HepG2 (cell line): ENCODE data around the gene MSMO1. TPM values are rescaled to one million over a fixed set of nuclear protein-coding genes. Genes with fewer than 3 reads are reported as not detected.

Source experiments
- MIER3 ChIP-seq: IDR thresholded peaks from 2 replicates; pipeline ENCODE4 v1.6.1; 2016; ENCODE audit warnings: missing compliant biosample characterization, borderline replicate concordance
- NCOA5 ChIP-seq: sonication (generic); formaldehyde crosslinking; IDR thresholded peaks from 2 replicates; pipeline ENCODE4 v1.4.0; 2020; ENCODE audit warnings: missing genetic modification reagents
- PHF5A ChIP-seq: IDR thresholded peaks from one replicate; pipeline ENCODE4 v1.6.1; 2018; ENCODE audit warnings: low read depth, missing genetic modification reagents; ENCODE audit not compliant: unreplicated experiment
- REXO4 ChIP-seq: sonication (generic); formaldehyde crosslinking; IDR thresholded peaks from 2 replicates; pipeline ENCODE4 v1.8.0; 2022; ENCODE audit warnings: missing genetic modification reagents, mild to moderate bottlenecking, borderline replicate concordance
- SNRNP70 ChIP-seq: fragments of 200-400 bp; formaldehyde crosslinking; IDR thresholded peaks from 2 replicates; pipeline ENCODE4 v1.6.1; 2017; ENCODE audit warnings: mild to moderate bottlenecking, low read depth, low read length, moderate library complexity
- ZNF343 ChIP-seq: sonication (generic); formaldehyde crosslinking; IDR thresholded peaks from 2 replicates; pipeline ENCODE4 v1.4.0; 2020; ENCODE audit warnings: mild to moderate bottlenecking, missing genetic modification reagents
- ZNF354B ChIP-seq: sonication (generic); formaldehyde crosslinking; IDR thresholded peaks from 2 replicates; pipeline ENCODE4 v1.8.0; 2022; ENCODE audit warnings: mild to moderate bottlenecking, missing genetic modification reagents
- ZNF430 ChIP-seq: sonication (generic); formaldehyde crosslinking; IDR thresholded peaks from 2 replicates; pipeline ENCODE4 v1.9.0; 2021; ENCODE audit warnings: mild to moderate bottlenecking, missing genetic modification reagents
- ZNF589 ChIP-seq: sonication (generic); formaldehyde crosslinking; conservative IDR thresholded peaks from 2 replicates; pipeline ENCODE4 v1.8.0; 2022; ENCODE audit warnings: mild to moderate bottlenecking, moderate library complexity, missing genetic modification reagents
- ZNF598 ChIP-seq: sonication (generic); formaldehyde crosslinking; IDR thresholded peaks from 2 replicates; pipeline ENCODE4 v1.5.1; 2020; ENCODE audit warnings: mild to moderate bottlenecking, missing genetic modification reagents, borderline replicate concordance
- ZNF607 ChIP-seq: sonication (generic); formaldehyde crosslinking; IDR thresholded peaks from 2 replicates; pipeline ENCODE4 v1.5.1; 2020; ENCODE audit warnings: missing genetic modification reagents, mild to moderate bottlenecking, borderline replicate concordance
- ZNF746 ChIP-seq: sonication (generic); formaldehyde crosslinking; IDR thresholded peaks from 2 replicates; pipeline ENCODE4 v1.8.0; 2022; ENCODE audit warnings: mild to moderate bottlenecking, missing genetic modification reagents
- ZNF749 ChIP-seq: sonication (generic); formaldehyde crosslinking; IDR thresholded peaks from 2 replicates; pipeline ENCODE4 v1.8.0; 2022; ENCODE audit warnings: mild to moderate bottlenecking, missing genetic modification reagents, moderate library complexity, borderline replicate concordance
- polyA plus RNA-seq, 8 experiments: library from polyadenylated mRNA; depleted of rRNA in 3 of 8; stranded (reverse) in 7 of 8; unstranded in 1 of 8; fragments of >200 nt; fragmentation: Illumina TruSeq in 4 of 8; extraction: Trizol in 4 of 8; gene quantifications; 2 replicates each; pipeline versions ENCODE4 v1.2.1 to v1.2.3, GENCODE V29; 2011 to 2016; ENCODE audit warnings: low read depth in 4 of 8, missing spikeins in 1 of 8, mixed read lengths in 1 of 8; ENCODE audit not compliant: insufficient read depth in 1 of 8
- total RNA-seq, 5 experiments: library from RNA; depleted of rRNA; stranded (reverse); fragments of >200 nt; fragmentation: Illumina TruSeq; extraction: Trizol; gene quantifications; 2 replicates each; pipeline ENCODE4 v1.2.3, GENCODE V29; 2016; ENCODE audit warnings: low read depth in 1 of 5
- TF ChIP-seq, protein P1 (sequence below): sonication (generic); formaldehyde crosslinking; IDR thresholded peaks from 2 replicates; pipeline ENCODE4 v1.5.1; 2020; ENCODE audit warnings: mild to moderate bottlenecking, missing genetic modification reagents, moderate library complexity
- TF ChIP-seq, protein P2 (sequence below): sonication (generic); formaldehyde crosslinking; IDR thresholded peaks from 2 replicates; pipeline ENCODE4 v1.5.0; 2020; ENCODE audit warnings: missing genetic modification reagents
- TF ChIP-seq, protein P3 (sequence below): IDR thresholded peaks from 2 replicates; pipeline ENCODE4 v1.4.0; 2020; ENCODE audit warnings: mild to moderate bottlenecking, missing genetic modification reagents
- TF ChIP-seq, protein P4 (sequence below): sonication (generic); formaldehyde crosslinking; IDR thresholded peaks from 2 replicates; pipeline ENCODE4 v1.5.1; 2020; ENCODE audit warnings: missing genetic modification reagents, mild to moderate bottlenecking, borderline replicate concordance
- TF ChIP-seq, protein P5 (sequence below): sonication (generic); formaldehyde crosslinking; IDR thresholded peaks from 2 replicates; pipeline ENCODE4 v1.9.0; 2022; ENCODE audit warnings: missing genetic modification reagents, mild to moderate bottlenecking, borderline replicate concordance

Gene MSMO1
- total and polyA plus RNA-seq, 2 of the 13 experiments (the other 11 are each of a cell fraction or from before 2014, with no cell fraction given), result 98.1 to 216 TPM

DNA sequence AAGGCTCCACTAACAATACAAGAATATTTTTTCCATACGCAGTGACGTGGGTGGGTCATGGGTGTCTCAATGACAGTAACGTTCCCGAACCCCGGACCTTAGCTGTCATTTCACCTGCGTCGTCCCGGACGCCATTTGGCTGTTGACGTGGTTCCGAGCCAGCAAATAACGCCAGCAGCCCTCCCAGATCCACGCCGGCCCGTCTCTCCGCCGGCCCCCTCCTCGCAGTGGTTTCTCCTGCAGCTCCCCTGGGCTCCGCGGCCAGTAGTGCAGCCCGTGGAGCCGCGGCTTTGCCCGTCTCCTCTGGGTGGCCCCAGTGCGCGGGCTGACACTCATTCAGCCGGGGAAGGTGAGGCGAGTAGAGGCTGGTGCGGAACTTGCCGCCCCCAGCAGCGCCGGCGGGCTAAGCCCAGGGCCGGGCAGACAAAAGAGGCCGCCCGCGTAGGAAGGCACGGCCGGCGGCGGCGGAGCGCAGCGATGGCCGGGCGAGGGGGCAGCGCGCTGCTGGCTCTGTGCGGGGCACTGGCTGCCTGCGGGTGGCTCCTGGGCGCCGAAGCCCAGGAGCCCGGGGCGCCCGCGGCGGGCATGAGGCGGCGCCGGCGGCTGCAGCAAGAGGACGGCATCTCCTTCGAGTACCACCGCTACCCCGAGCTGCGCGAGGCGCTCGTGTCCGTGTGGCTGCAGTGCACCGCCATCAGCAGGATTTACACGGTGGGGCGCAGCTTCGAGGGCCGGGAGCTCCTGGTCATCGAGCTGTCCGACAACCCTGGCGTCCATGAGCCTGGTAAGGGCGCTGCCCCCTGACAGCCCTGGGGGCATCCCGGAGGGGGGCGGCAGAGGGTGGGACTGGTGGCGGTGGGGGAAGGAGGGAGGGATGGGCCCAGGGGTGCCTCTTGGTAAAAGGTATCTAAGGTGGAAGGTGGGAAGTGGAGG lies 51.5 kb downstream of the MSMO1 start, which contains the start of gene CPE (continued):
- TF ChIP-seq, protein P1, sequence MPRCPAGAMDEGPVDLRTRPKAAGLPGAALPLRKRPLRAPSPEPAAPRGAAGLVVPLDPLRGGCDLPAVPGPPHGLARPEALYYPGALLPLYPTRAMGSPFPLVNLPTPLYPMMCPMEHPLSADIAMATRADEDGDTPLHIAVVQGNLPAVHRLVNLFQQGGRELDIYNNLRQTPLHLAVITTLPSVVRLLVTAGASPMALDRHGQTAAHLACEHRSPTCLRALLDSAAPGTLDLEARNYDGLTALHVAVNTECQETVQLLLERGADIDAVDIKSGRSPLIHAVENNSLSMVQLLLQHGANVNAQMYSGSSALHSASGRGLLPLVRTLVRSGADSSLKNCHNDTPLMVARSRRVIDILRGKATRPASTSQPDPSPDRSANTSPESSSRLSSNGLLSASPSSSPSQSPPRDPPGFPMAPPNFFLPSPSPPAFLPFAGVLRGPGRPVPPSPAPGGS (CRISPR knock-in tag), result no peak; the same call in 1 of the 2 replicates
- TF ChIP-seq ZNF749 (CRISPR knock-in tag) (no peak), PHF5A (no peak), REXO4 (CRISPR knock-in tag) (no peak), ZNF598 (CRISPR knock-in tag) (peak; percentile 72; the same call in 1 of the 2 replicates), ZNF589 (CRISPR knock-in tag) (peak; percentile 76; the same call in 1 of the 2 replicates), MIER3 (CRISPR knock-in tag) (no peak), ZNF343 (CRISPR knock-in tag) (peak; percentile 78; the same call in 1 of the 2 replicates), NCOA5 (CRISPR knock-in tag) (no peak), ZNF354B (CRISPR knock-in tag) (no peak), SNRNP70 (no peak), ZNF746 (no peak), ZNF430 (CRISPR knock-in tag) (peak; percentile 60), ZNF607 (CRISPR knock-in tag) (peak; percentile 89)
- TF ChIP-seq, protein P2, sequence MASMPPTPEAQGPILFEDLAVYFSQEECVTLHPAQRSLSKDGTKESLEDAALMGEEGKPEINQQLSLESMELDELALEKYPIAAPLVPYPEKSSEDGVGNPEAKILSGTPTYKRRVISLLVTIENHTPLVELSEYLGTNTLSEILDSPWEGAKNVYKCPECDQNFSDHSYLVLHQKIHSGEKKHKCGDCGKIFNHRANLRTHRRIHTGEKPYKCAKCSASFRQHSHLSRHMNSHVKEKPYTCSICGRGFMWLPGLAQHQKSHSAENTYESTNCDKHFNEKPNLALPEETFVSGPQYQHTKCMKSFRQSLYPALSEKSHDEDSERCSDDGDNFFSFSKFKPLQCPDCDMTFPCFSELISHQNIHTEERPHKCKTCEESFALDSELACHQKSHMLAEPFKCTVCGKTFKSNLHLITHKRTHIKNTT, result 0 out of 2 replicates have a peak, but pooled peaks have one; percentile 9
- TF ChIP-seq, protein P3, sequence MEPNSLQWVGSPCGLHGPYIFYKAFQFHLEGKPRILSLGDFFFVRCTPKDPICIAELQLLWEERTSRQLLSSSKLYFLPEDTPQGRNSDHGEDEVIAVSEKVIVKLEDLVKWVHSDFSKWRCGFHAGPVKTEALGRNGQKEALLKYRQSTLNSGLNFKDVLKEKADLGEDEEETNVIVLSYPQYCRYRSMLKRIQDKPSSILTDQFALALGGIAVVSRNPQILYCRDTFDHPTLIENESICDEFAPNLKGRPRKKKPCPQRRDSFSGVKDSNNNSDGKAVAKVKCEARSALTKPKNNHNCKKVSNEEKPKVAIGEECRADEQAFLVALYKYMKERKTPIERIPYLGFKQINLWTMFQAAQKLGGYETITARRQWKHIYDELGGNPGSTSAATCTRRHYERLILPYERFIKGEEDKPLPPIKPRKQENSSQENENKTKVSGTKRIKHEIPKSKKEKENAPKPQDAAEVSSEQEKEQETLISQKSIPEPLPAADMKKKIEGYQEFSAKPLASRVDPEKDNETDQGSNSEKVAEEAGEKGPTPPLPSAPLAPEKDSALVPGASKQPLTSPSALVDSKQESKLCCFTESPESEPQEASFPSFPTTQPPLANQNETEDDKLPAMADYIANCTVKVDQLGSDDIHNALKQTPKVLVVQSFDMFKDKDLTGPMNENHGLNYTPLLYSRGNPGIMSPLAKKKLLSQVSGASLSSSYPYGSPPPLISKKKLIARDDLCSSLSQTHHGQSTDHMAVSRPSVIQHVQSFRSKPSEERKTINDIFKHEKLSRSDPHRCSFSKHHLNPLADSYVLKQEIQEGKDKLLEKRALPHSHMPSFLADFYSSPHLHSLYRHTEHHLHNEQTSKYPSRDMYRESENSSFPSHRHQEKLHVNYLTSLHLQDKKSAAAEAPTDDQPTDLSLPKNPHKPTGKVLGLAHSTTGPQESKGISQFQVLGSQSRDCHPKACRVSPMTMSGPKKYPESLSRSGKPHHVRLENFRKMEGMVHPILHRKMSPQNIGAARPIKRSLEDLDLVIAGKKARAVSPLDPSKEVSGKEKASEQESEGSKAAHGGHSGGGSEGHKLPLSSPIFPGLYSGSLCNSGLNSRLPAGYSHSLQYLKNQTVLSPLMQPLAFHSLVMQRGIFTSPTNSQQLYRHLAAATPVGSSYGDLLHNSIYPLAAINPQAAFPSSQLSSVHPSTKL, result peak; percentile 77
- TF ChIP-seq, protein P4, sequence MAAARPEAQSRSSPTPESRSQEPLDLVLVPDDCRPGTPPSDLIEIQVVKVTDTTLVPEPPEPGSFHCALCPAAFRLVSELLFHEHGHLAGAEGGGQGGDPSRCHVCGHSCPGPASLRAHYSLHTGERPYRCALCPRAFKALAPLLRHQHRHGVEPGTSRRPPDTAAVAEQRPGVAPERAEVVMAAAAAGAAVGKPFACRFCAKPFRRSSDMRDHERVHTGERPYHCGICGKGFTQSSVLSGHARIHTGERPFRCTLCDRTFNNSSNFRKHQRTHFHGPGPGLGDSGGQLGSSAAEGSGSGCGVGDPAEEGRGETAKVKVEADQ (CRISPR knock-in tag), result no peak
- TF ChIP-seq, protein P5, sequence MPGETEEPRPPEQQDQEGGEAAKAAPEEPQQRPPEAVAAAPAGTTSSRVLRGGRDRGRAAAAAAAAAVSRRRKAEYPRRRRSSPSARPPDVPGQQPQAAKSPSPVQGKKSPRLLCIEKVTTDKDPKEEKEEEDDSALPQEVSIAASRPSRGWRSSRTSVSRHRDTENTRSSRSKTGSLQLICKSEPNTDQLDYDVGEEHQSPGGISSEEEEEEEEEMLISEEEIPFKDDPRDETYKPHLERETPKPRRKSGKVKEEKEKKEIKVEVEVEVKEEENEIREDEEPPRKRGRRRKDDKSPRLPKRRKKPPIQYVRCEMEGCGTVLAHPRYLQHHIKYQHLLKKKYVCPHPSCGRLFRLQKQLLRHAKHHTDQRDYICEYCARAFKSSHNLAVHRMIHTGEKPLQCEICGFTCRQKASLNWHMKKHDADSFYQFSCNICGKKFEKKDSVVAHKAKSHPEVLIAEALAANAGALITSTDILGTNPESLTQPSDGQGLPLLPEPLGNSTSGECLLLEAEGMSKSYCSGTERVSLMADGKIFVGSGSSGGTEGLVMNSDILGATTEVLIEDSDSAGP (CRISPR knock-in tag), result peak; percentile 93
